SK-N-SH treated with all-trans-retinoic acid at 6 μM for 48 hours (cell line): ENCODE measurements around the gene SRPK3.

Experiments
- ATAC-seq: fragments of 200-7000 bp; cut with Tn5 transposase; 3 replicates; pipeline ENCODE4 v1.9.1; 2020; ENCODE audit warnings: mild to moderate bottlenecking, moderate library complexity
- ARNTL ChIP-seq: fragments of 450-650 bp; formaldehyde crosslinking; IDR thresholded peaks from 2 replicates; pipeline ENCODE4 v1.5.0; 2020; ENCODE audit warnings: low read depth, mild to moderate bottlenecking, moderate library complexity, borderline replicate concordance
- BACH2 ChIP-seq: fragments of 250-450 bp; sonication (Bioruptor Pico); IDR thresholded peaks from 2 replicates; pipeline ENCODE4 v1.9.0; 2021; ENCODE audit warnings: mild to moderate bottlenecking, borderline replicate concordance
- CREB5 ChIP-seq: fragments of 250-450 bp; sonication (Bioruptor Pico); IDR thresholded peaks from 2 replicates; pipeline ENCODE4 v1.5.1; 2020; ENCODE audit warnings: low read depth, mild to moderate bottlenecking, moderate library complexity
- CSRNP3 ChIP-seq: fragments of 250-450 bp; sonication (Bioruptor Pico); IDR thresholded peaks from 2 replicates; pipeline ENCODE4 v1.5.1; 2021; ENCODE audit warnings: mild to moderate bottlenecking, moderate library complexity
- ESRRG ChIP-seq: fragments of 250-450 bp; sonication (Bioruptor Pico); IDR thresholded peaks from 2 replicates; pipeline ENCODE4 v1.6.1; 2021; ENCODE audit warnings: mild to moderate bottlenecking
- GLIS3 ChIP-seq: fragments of 250-450 bp; sonication (Bioruptor Pico); IDR thresholded peaks from 2 replicates; pipeline ENCODE4 v1.5.0; 2020; ENCODE audit warnings: mild to moderate bottlenecking, moderate library complexity
- ISL1 ChIP-seq: fragments of 250-450 bp; sonication (Bioruptor Pico); IDR thresholded peaks from 2 replicates; pipeline ENCODE4 v2.1.2; 2022; ENCODE audit warnings: mild to moderate bottlenecking, moderate library complexity
- OSR1 ChIP-seq: fragments of 250-450 bp; sonication (Bioruptor Pico); IDR thresholded peaks from 2 replicates; pipeline ENCODE4 v1.8.0; 2022; ENCODE audit warnings: moderate library complexity, mild to moderate bottlenecking, inconsistent platforms
- PATZ1 ChIP-seq: fragments of 250-450 bp; sonication (Bioruptor Pico); IDR thresholded peaks from 2 replicates; pipeline ENCODE4 v1.8.0; 2020; ENCODE audit warnings: mild to moderate bottlenecking, moderate library complexity, borderline replicate concordance
- PPARA ChIP-seq: fragments of 250-450 bp; sonication (Bioruptor Pico); IDR thresholded peaks from 2 replicates; pipeline ENCODE4 v1.5.0; 2020; ENCODE audit warnings: mild to moderate bottlenecking, borderline replicate concordance
- RARB ChIP-seq: fragments of 250-450 bp; sonication (Bioruptor Pico); IDR thresholded peaks from 2 replicates; pipeline ENCODE4 v1.8.0; 2021; ENCODE audit warnings: mild to moderate bottlenecking, moderate library complexity
- SNAI2 ChIP-seq: fragments of 250-450 bp; sonication (Bioruptor Pico); IDR thresholded peaks from 2 replicates; pipeline ENCODE4 v1.5.0; 2020; ENCODE audit warnings: mild to moderate bottlenecking, moderate library complexity
- TCF4 ChIP-seq: fragments of 250-450 bp; sonication (Bioruptor Pico); IDR thresholded peaks from 2 replicates; pipeline ENCODE4 v1.8.0; 2021; ENCODE audit warnings: mild to moderate bottlenecking, moderate library complexity, borderline replicate concordance
- TOX ChIP-seq: fragments of 250-450 bp; sonication (Bioruptor Pico); IDR thresholded peaks from 2 replicates; pipeline ENCODE4 v1.8.0; 2021; ENCODE audit warnings: mild to moderate bottlenecking, moderate library complexity, borderline replicate concordance
- TSHZ2 ChIP-seq: fragments of 250-450 bp; sonication (Bioruptor Pico); IDR thresholded peaks from 2 replicates; pipeline ENCODE4 v1.5.0; 2020; ENCODE audit warnings: mild to moderate bottlenecking, moderate library complexity
- ZFP3 ChIP-seq: fragments of 250-450 bp; sonication (Bioruptor Pico); IDR thresholded peaks from 2 replicates; pipeline ENCODE4 v1.5.0; 2020; ENCODE audit warnings: mild to moderate bottlenecking, moderate library complexity
- ZFP30 ChIP-seq: fragments of 450-650 bp; formaldehyde crosslinking; IDR thresholded peaks from 2 replicates; pipeline ENCODE4 v1.5.0; 2022; ENCODE audit warnings: mild to moderate bottlenecking, moderate library complexity
- ZNF565 ChIP-seq: fragments of 450-650 bp; formaldehyde crosslinking; conservative IDR thresholded peaks from 2 replicates; pipeline ENCODE4 v1.5.0; 2020; ENCODE audit warnings: low read depth, mild to moderate bottlenecking, moderate library complexity
- ZNF70 ChIP-seq: fragments of 450-650 bp; formaldehyde crosslinking; IDR thresholded peaks from 2 replicates; pipeline ENCODE4 v1.5.0; 2020; ENCODE audit warnings: mild to moderate bottlenecking, moderate library complexity
- ZNF8 ChIP-seq: fragments of 450-650 bp; formaldehyde crosslinking; IDR thresholded peaks from 2 replicates; pipeline ENCODE4 v1.5.0; 2020; ENCODE audit warnings: mild to moderate bottlenecking, moderate library complexity

SRPK3 gene

GRCh38 chrX:153776120-153776599 lies 4.7 kb upstream of the SRPK3 start (continued):
- TF ChIP-seq TCF4 (CRISPR knock-in tag) (no peak), ZNF565 (CRISPR knock-in tag) (no peak), TSHZ2 (no peak), BACH2 (CRISPR knock-in tag) (no peak), ESRRG (CRISPR knock-in tag) (no peak), PPARA (no peak), OSR1 (CRISPR knock-in tag) (no peak), TOX (CRISPR knock-in tag) (no peak)
- TF ChIP-seq, all 23 proteins: peak for 0

- no peak for ATAC-seq
- TF ChIP-seq CSRNP3 (no peak), TOX (CRISPR knock-in tag) (no peak), TSHZ2 (no peak), ZNF70 (CRISPR knock-in tag) (no peak), ZNF8 (no peak), GLIS3 (no peak), PATZ1 (CRISPR knock-in tag) (no peak), RARB (CRISPR knock-in tag) (no peak), ISL1 (CRISPR knock-in tag) (no peak), PPARA (no peak), BACH2 (CRISPR knock-in tag) (no peak), SNAI2 (CRISPR knock-in tag) (no peak), ZFP3 (CRISPR knock-in tag) (no peak), CREB5 (CRISPR knock-in tag) (no peak), ESRRG (CRISPR knock-in tag) (no peak), ZNF565 (CRISPR knock-in tag) (no peak), ZFP30 (no peak), ARNTL (CRISPR knock-in tag) (no peak)
Measured at GRCh38 chrX:153776611-153777045, 4.2 kb upstream of the SRPK3 start.
